HAP-1 (cell line): ENCODE measurements around the gene SERPINA1.

Source experiments
- DNase-seq, 2 experiments: peaks; one replicate each; pipeline ENCODE4 v3.0.0-alpha.2; 2016 to 2020; ENCODE audit warnings: low spot score in 2 of 2
- H3K27me3 ChIP-seq: fragments of 250-450 bp; sonication (Bioruptor Pico); 2 replicates; pipeline ENCODE4 v1.5.1; 2020; ENCODE audit warnings: low read depth, mild to moderate bottlenecking, moderate library complexity
- H3K36me3 ChIP-seq: fragments of 250-450 bp; sonication (Bioruptor Pico); replicated peaks from 2 replicates; pipeline ENCODE4 v1.5.1; 2020; ENCODE audit warnings: mild to moderate bottlenecking
- H3K4me1 ChIP-seq: fragments of 250-450 bp; sonication (Bioruptor Pico); 2 replicates; pipeline ENCODE4 v1.5.1; 2020; ENCODE audit warnings: mild to moderate bottlenecking
- H3K4me3 ChIP-seq: fragments of 250-450 bp; sonication (Bioruptor Pico); 2 replicates; pipeline ENCODE4 v1.5.1; 2020; ENCODE audit warnings: mild to moderate bottlenecking, moderate library complexity
- H3K9me3 ChIP-seq: fragments of 250-450 bp; sonication (Bioruptor Pico); 2 replicates; pipeline ENCODE4 v1.5.1; 2020; ENCODE audit warnings: mild to moderate bottlenecking, moderate library complexity
- in situ Hi-C: fragments of 300-500 bp; cut with MboI; formaldehyde crosslinking; loops from 3 replicates; pipeline ENCODE4 v1.14.3; 2020; ENCODE audit warnings: low sequenced_read_pairs, inconsistent platforms, mixed read lengths

The SERPINA1 gene

GRCh38 chr14:94330857-94331256 is 57.5 kb downstream of the SERPINA1 start:
- DNase-seq: no peak
- no peak overlapping the region for H3K4me3 ChIP-seq
- H3K4me1 ChIP-seq: no peaks in the 10 kb centered on the region
- H3K27me3 ChIP-seq: no peaks in the 10 kb centered on the region
- in situ Hi-C loops: no loop called here
- H3K36me3 ChIP-seq: no peaks in the 10 kb centered on the region
- H3K9me3 ChIP-seq: no peaks in the 10 kb centered on the region

GRCh38 chr14:94330432-94330831 is 58.0 kb downstream of the SERPINA1 start:
- H3K4me3 ChIP-seq: no peak overlapping the region
- in situ Hi-C loops: no loop called here
- no peak for DNase-seq

GRCh38 chr14:94329857-94330256 is 58.5 kb downstream of the SERPINA1 start:
- Histone ChIP-seq H3K9me3 (no peaks in the 10 kb centered on the region), H3K4me3 (no peak overlapping the region), H3K27me3 (no peaks in the 10 kb centered on the region), H3K36me3 (no peaks in the 10 kb centered on the region), H3K4me1 (no peaks in the 10 kb centered on the region)
- no peak for DNase-seq
- in situ Hi-C loops: no loop called here

More at GRCh38 chr14:94330432-94330831, 58.0 kb downstream of the SERPINA1 start:
- no peaks in the 10 kb centered on the region for H3K9me3 ChIP-seq
- H3K27me3 ChIP-seq: no peaks in the 10 kb centered on the region
- no peaks in the 10 kb centered on the region for H3K4me1 ChIP-seq
- H3K36me3 ChIP-seq: no peaks in the 10 kb centered on the region

GRCh38 chr14:94328196-94328595 is 60.2 kb downstream of the SERPINA1 start:
- Histone ChIP-seq H3K36me3 (no peaks in the 10 kb centered on the region), H3K4me3 (no peak overlapping the region), H3K9me3 (no peaks in the 10 kb centered on the region), H3K27me3 (no peaks in the 10 kb centered on the region), H3K4me1 (no peaks in the 10 kb centered on the region)
- DNase-seq: no peak
- in situ Hi-C loops: no loop called here
